Mesendoderm (in vitro differentiated cells): ENCODE measurements around the gene PTGDS.

Experiments used
- DNase-seq: peaks from one replicate; pipeline ENCODE4 v3.0.0; 2013
- H2AK5ac ChIP-seq: 2 replicates; pipeline ENCODE4 v1.6.1; 2013; ENCODE audit warnings: low read length, inconsistent platforms
- H2BK120ac ChIP-seq: 2 replicates; pipeline ENCODE4 v1.6.1; 2013; ENCODE audit warnings: low read depth, mild to moderate bottlenecking, low read length, moderate library complexity, mixed read lengths
- H2BK15ac ChIP-seq: replicated peaks from 2 replicates; pipeline ENCODE4 v1.6.1; 2013; ENCODE audit warnings: low read depth, mild to moderate bottlenecking, moderate library complexity
- H2BK5ac ChIP-seq: 2 replicates; pipeline ENCODE4 v1.6.1; 2013; ENCODE audit warnings: low read length, inconsistent platforms
- H3K18ac ChIP-seq: 2 replicates; pipeline ENCODE4 v1.6.1; 2013; ENCODE audit warnings: mild to moderate bottlenecking, low read length, mixed read lengths
- H3K23ac ChIP-seq: one replicate; pipeline ENCODE4 v1.6.1; 2013; ENCODE audit warnings: low read length
- H3K27ac ChIP-seq: 2 replicates; pipeline ENCODE4 v1.5.1; 2013; ENCODE audit warnings: low read depth, mild to moderate bottlenecking, inconsistent platforms, low read length, moderate library complexity
- H3K27me3 ChIP-seq: 2 replicates; pipeline ENCODE4 v1.6.1; 2013; ENCODE audit warnings: low read length, control low read depth, mild to moderate bottlenecking, inconsistent platforms; ENCODE audit not compliant: insufficient read depth, poor library complexity
- H3K36me3 ChIP-seq: 2 replicates; pipeline ENCODE4 v1.6.1; 2013; ENCODE audit warnings: low read length, inconsistent platforms; ENCODE audit not compliant: control insufficient read depth, insufficient read depth
- H3K4ac ChIP-seq: one replicate; pipeline ENCODE4 v1.6.1; 2013; ENCODE audit warnings: low read depth, mild to moderate bottlenecking, low read length, moderate library complexity
- H3K4me1 ChIP-seq: 2 replicates; pipeline ENCODE4 v1.6.1; 2013; ENCODE audit warnings: low read depth, low read length, inconsistent platforms; ENCODE audit not compliant: control insufficient read depth
- H3K4me2 ChIP-seq: 2 replicates; pipeline ENCODE4 v1.6.1; 2013; ENCODE audit warnings: low read length
- H3K4me3 ChIP-seq: 2 replicates; pipeline ENCODE4 v1.5.1; 2013; ENCODE audit warnings: mild to moderate bottlenecking, low read length
- H3K56ac ChIP-seq: one replicate; pipeline ENCODE4 v1.6.1; 2013; ENCODE audit warnings: low read length
- H3K79me1 ChIP-seq: 2 replicates; pipeline ENCODE4 v1.6.1; 2013; ENCODE audit warnings: low read length, inconsistent platforms
- H3K79me2 ChIP-seq: 2 replicates; pipeline ENCODE4 v1.6.1; 2013; ENCODE audit warnings: mild to moderate bottlenecking, low read length; ENCODE audit not compliant: control insufficient read depth, insufficient read depth
- H3K9ac ChIP-seq: 2 replicates; pipeline ENCODE4 v1.6.1; 2013; ENCODE audit warnings: low read length, inconsistent platforms
- H4K5ac ChIP-seq: one replicate; pipeline ENCODE4 v1.6.1; 2013; ENCODE audit warnings: low read length
- H4K8ac ChIP-seq: one replicate; pipeline ENCODE4 v1.6.1; 2013; ENCODE audit warnings: low read depth, mild to moderate bottlenecking, control low read depth, low read length, moderate library complexity
- WGBS: extraction: QIAGEN DNeasy Blood & Tissue Kit; methylation state at CpG from one replicate; pipeline ENCODE4 v1.1.7; 2013; ENCODE audit warnings: low lambda C conversion rate, missing lambda C conversion rate; ENCODE audit not compliant: insufficient coverage; ENCODE audit errors: extremely low coverage; 5-methylcytosine and 5-hydroxymethylcytosine counted together

PTGDS gene

DNA sequence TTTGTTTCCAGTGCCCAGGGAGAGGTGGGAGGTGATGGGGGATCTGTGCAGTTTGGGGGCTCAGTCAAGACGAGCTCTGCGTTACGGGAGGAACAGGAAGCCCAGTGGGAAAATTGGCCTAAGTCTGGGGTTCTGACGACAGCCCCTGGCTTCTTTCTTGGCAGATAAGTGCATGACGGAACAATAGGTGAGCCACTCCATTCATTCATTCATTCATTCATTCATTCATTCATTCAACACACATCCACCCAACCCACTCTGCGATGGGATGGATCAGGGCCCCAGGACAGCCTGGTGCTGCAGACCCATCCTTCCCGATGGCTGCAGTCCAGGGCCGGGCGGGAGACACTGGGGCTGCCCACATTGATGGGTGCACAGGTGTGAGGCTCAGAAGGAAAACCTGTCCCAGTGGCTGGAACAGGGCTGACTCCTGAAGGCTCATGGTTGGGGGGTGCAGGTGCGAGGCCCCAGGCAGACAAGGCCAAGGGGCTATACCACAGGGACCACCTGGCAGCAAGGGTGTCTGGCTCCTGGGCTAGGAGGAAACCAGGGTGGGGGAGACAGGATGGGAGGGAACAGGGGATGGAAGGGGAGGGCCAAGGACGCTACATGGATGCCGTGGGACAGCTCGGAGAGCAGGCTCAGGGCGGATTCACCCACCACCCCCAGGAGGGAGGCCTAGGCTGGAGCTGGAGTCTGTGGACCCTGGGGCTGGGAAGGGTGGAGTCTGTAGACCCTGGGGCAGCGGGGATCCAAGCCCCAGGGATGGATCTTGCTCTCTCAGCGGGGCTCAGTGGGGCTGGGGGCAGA lies 3.6 kb downstream of the PTGDS start:
- Histone ChIP-seq H3K27me3 (peaks cover 8% of the 10 kb centered on the region), H2BK15ac (no peak overlapping the region), H4K8ac (no peak overlapping the region), H3K79me1 (no peaks in the 10 kb centered on the region), H3K23ac (no peak overlapping the region), H2BK120ac (no peak overlapping the region), H3K18ac (no peak overlapping the region), H3K56ac (no peak overlapping the region), H4K5ac (no peak overlapping the region), H3K27ac (no peak overlapping the region), H3K36me3 (no peaks in the 10 kb centered on the region), H2AK5ac (no peak overlapping the region), H3K4ac (no peak overlapping the region), H3K9ac (no peak overlapping the region), H3K4me2 (no peak overlapping the region), H3K79me2 (no peaks in the 10 kb centered on the region), H2BK5ac (no peak overlapping the region), H3K4me3 (no peak overlapping the region), H3K4me1 (no peaks in the 10 kb centered on the region)
- no CpG with 5 or more reads among the region's 16 CpGs for WGBS
- DNase-seq, result no peak

DNA sequence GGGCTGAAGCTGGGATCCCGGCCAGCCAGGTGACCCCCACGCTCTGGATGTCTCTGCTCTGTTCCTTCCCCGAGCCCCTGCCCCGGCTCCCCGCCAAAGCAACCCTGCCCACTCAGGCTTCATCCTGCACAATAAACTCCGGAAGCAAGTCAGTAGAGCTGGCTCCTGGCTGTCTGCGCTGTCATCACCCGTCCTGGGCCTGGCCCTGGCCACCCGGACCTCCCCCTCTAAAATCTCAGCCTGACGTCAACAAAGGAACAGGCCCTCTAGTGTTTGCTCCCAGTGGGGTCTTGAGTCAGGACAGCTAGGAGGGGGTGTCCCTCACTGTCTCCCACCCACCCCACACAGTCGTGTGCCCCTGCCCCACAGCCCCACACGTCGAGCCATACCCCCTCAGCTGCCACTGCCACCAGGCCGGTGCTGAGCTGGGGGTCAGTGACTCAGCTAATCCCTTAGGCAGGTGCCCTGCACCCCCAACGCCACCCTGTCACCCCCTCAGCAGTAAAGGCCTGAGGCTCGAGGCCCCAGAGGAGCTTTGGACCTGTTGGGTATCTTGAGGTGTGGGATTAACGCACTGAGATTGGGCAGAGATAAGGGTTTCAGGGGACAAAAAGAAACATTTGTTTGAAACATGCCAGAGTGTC lies 4.4 kb downstream of the PTGDS start:
- Histone ChIP-seq H2BK5ac (no peak overlapping the region), H3K4me3 (no peak overlapping the region), H3K27ac (no peak overlapping the region), H4K8ac (no peak overlapping the region), H3K4me2 (no peak overlapping the region), H3K56ac (no peak overlapping the region), H3K4me1 (no peaks in the 10 kb centered on the region), H3K9ac (no peak overlapping the region), H3K18ac (no peak overlapping the region), H4K5ac (no peak overlapping the region), H3K36me3 (no peaks in the 10 kb centered on the region), H3K79me2 (no peaks in the 10 kb centered on the region), H3K27me3 (peaks cover 8% of the 10 kb centered on the region), H3K79me1 (no peaks in the 10 kb centered on the region), H2AK5ac (no peak overlapping the region), H3K23ac (no peak overlapping the region), H2BK15ac (no peak overlapping the region), H2BK120ac (no peak overlapping the region), H3K4ac (no peak overlapping the region)
- WGBS, result no CpG with 5 or more reads among the region's 17 CpGs
- no peak for DNase-seq

DNA sequence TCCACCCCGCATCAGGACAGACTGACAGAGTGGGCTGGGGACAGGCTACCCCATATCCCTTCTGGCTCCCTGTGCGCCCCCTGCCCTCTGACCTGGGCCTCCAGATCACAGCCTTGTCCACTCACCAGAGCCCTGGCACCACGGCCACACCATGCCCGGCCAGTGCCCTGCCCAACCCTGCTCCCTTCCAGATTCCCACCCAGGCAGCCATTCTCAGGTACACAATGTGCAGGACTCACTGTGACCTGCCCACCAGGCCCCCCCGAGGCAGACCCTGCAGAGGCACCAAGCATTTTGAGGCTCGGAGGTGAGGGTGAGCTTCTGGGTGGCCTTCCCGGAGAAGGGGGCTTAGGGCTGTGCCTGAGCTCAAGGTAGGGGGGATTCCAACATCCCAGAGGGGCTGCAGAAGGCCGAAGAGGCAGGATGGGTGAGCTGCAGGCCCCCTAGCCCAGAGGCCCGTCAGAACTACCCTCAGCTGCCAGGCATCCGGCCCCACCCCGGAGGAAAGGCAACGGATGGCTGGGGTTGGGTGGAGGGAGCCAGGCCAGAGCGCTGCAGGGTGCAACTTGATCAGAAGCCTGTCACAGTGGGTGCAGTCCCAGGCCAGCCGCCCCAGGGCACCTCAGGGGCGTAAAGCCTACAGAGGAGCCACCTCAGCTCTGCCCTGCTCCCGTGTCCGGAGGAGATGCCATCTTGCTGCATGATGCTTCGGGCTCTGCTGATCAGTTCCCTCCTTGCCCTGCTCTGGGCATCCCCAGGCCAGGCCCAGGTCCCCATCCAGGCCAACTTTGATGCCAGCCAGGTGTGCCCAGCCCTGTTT lies 5.1 kb downstream of the PTGDS start, which contains the start of gene LCNL1:
LCNL1 (plus strand) TSS at position 762 of the 820 bp plus-strand sequence. CDS start 594 bp downstream, outside the sequence.
- H3K36me3 ChIP-seq, result no peaks in the 10 kb centered on the region
- H2BK5ac ChIP-seq, result no peak within 1 kb of the TSS
- H3K4me1 ChIP-seq, result no peaks in the 10 kb centered on the region
- H2BK15ac ChIP-seq, result no peak within 1 kb of the TSS
- H3K27me3 ChIP-seq, result peaks cover 8% of the 10 kb centered on the region
- no peaks in the 10 kb centered on the region for H3K79me2 ChIP-seq
- no peak within 1 kb of the TSS for H3K4ac ChIP-seq
- no peak within 1 kb of the TSS for H4K8ac ChIP-seq
- no peak within 1 kb of the TSS for H3K4me2 ChIP-seq
- H3K27ac ChIP-seq, result no peak within 1 kb of the TSS
- H4K5ac ChIP-seq, result no peak within 1 kb of the TSS
- no peak within 1 kb of the TSS for H2AK5ac ChIP-seq
- H3K79me1 ChIP-seq, result no peaks in the 10 kb centered on the region
- no peak within 1 kb of the TSS for H3K23ac ChIP-seq
- no peak within 1 kb of the TSS for H3K18ac ChIP-seq
- H2BK120ac ChIP-seq, result no peak within 1 kb of the TSS
- H3K56ac ChIP-seq, result no peak within 1 kb of the TSS
- WGBS, result no CpG with 5 or more reads among the region's 18 CpGs
- DNase-seq, result no peak
- H3K4me3 ChIP-seq, result no peak within 1 kb of the TSS
- no peak within 1 kb of the TSS for H3K9ac ChIP-seq

DNA sequence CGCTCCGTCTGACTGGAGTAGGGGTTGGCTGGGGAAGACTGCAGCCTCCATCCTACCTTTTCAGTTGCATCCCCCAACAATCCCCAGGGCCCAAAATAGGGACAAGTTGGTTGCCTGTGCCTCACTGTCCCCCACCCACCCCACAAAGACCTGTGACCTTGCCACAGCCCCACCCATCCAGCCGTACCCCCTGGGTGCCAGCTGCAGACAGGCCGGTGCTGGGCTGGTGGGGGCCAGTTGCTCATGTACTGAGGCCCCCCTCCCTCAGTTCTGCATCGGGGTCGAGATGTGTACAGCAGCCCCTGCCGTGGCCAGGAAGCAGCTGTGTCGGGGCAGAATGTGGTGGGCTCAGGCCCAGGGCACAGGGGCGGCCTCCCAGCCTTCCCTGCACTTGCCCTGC lies 5.9 kb downstream of the PTGDS start:
- H2BK5ac ChIP-seq, result no peak overlapping the region
- no peaks in the 10 kb centered on the region for H3K79me1 ChIP-seq
- H4K8ac ChIP-seq, result no peak overlapping the region
- H3K4me2 ChIP-seq, result no peak overlapping the region
- H3K9ac ChIP-seq, result no peak overlapping the region
- no peak overlapping the region for H3K56ac ChIP-seq
- no peak overlapping the region for H2BK120ac ChIP-seq
- H3K4ac ChIP-seq, result no peak overlapping the region
- H3K36me3 ChIP-seq, result no peaks in the 10 kb centered on the region
- H3K79me2 ChIP-seq, result no peaks in the 10 kb centered on the region
- WGBS, result no CpG with 5 or more reads among the region's 9 CpGs
- H3K4me3 ChIP-seq, result no peak overlapping the region
- H4K5ac ChIP-seq, result no peak overlapping the region
- no peak overlapping the region for H3K23ac ChIP-seq
- peaks cover 8% of the 10 kb centered on the region for H3K27me3 ChIP-seq
- no peak for DNase-seq
- H3K27ac ChIP-seq, result no peak overlapping the region
- no peak overlapping the region for H3K18ac ChIP-seq
- H3K4me1 ChIP-seq, result no peaks in the 10 kb centered on the region
- H2AK5ac ChIP-seq, result no peak overlapping the region
- no peak overlapping the region for H2BK15ac ChIP-seq

DNA sequence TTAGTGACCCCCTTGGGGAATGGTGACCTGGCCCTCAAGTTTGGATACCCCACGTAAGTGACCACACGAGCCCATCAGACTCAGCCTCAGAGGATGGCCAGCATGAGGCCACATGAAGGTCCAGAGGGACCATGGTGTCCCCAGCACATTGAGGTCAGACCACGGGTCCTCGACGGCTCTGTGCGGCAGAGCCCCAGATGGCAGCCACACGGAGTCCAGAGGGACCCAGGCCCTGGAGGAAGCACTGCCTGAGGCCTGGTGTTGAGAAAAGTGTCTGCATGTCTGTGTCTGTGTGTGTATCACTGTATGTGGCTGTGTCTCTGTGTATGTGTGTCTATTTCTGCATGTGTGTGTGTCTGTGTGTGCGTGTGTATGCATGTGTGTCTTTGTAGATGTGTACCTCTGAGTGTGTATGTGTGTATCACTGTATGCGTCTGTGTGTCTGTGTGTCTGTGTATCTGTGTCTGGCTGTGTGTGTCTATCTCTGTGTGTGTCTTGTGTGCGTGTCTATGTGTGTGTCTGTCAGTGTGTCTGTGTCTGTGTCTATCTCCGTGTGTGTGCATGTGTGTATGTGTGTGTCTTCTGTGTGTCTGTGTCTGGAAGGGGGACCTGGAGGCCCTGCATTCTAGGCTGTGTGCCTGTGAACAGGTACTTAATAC lies 6.5 kb downstream of the PTGDS start:
- no peak overlapping the region for H3K27ac ChIP-seq
- no CpG with 5 or more reads among the region's 11 CpGs for WGBS
- DNase-seq, result no peak
- H2BK15ac ChIP-seq, result no peak overlapping the region
- H3K18ac ChIP-seq, result no peak overlapping the region
- H3K4ac ChIP-seq, result no peak overlapping the region
- H3K36me3 ChIP-seq, result no peaks in the 10 kb centered on the region
- no peak overlapping the region for H3K56ac ChIP-seq
- H4K5ac ChIP-seq, result no peak overlapping the region
- H3K4me2 ChIP-seq, result no peak overlapping the region
- H4K8ac ChIP-seq, result no peak overlapping the region
- no peaks in the 10 kb centered on the region for H3K4me1 ChIP-seq
- no peak overlapping the region for H2BK120ac ChIP-seq
- H3K23ac ChIP-seq, result no peak overlapping the region
- H3K79me2 ChIP-seq, result no peaks in the 10 kb centered on the region
- no peak overlapping the region for H3K4me3 ChIP-seq
- H2AK5ac ChIP-seq, result no peak overlapping the region
- H3K79me1 ChIP-seq, result no peaks in the 10 kb centered on the region
- H3K27me3 ChIP-seq, result peaks cover 8% of the 10 kb centered on the region
- no peak overlapping the region for H2BK5ac ChIP-seq
- H3K9ac ChIP-seq, result no peak overlapping the region
